ENCODE measurements around the gene IL37. TPM values are rescaled to one million over a fixed set of nuclear protein-coding genes. Genes with fewer than 3 reads are reported as not detected.

Gene IL37
- total and polyA plus RNA-seq, 7 donors = 1.3 TPM; not detected in 6

GRCh38 chr2:112923237-112923966 lies 12.4 kb downstream of the IL37 start:
- Histone ChIP-seq H3K36me3 (no peaks in the 10 kb centered on the region), H3K27ac (no peak overlapping the region), H3K27me3 (no peaks in the 10 kb centered on the region), H3K9me3 (no peaks in the 10 kb centered on the region), H3K4me3 (no peak overlapping the region), H3K4me1 (no peaks in the 10 kb centered on the region)
- WGBS, 2 donors = 90% methylated on average over 3 of the region's 3 CpGs
- no peak for TF ChIP-seq POLR2A (IDR thresholded peaks at IDR 0.05)
- no peak for TF ChIP-seq EP300 (IDR thresholded peaks at IDR 0.05)
- intact Hi-C loops (cut with DNase I) = no loop called here
- no peak for DNase-seq

GRCh38 chr2:112923967-112924338 lies 13.0 kb downstream of the IL37 start:
- no peaks in the 10 kb centered on the region for H3K4me1 ChIP-seq
- 90% methylated on average over 5 of the region's 5 CpGs for WGBS, 2 donors
- no peak overlapping the region for H3K27ac ChIP-seq
- H3K27me3 ChIP-seq = no peaks in the 10 kb centered on the region
- H3K9me3 ChIP-seq = no peaks in the 10 kb centered on the region
- no peaks in the 10 kb centered on the region for H3K36me3 ChIP-seq
- TF ChIP-seq EP300 (IDR thresholded peaks at IDR 0.05) (no peak), POLR2AphosphoS5 (IDR thresholded peaks at IDR 0.05) (no peak), POLR2A (IDR thresholded peaks at IDR 0.05) (no peak)
- TF ChIP-seq, protein P1, sequence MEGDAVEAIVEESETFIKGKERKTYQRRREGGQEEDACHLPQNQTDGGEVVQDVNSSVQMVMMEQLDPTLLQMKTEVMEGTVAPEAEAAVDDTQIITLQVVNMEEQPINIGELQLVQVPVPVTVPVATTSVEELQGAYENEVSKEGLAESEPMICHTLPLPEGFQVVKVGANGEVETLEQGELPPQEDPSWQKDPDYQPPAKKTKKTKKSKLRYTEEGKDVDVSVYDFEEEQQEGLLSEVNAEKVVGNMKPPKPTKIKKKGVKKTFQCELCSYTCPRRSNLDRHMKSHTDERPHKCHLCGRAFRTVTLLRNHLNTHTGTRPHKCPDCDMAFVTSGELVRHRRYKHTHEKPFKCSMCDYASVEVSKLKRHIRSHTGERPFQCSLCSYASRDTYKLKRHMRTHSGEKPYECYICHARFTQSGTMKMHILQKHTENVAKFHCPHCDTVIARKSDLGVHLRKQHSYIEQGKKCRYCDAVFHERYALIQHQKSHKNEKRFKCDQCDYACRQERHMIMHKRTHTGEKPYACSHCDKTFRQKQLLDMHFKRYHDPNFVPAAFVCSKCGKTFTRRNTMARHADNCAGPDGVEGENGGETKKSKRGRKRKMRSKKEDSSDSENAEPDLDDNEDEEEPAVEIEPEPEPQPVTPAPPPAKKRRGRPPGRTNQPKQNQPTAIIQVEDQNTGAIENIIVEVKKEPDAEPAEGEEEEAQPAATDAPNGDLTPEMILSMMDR (IDR thresholded peaks at IDR 0.05) = no peak
- DNase-seq = no peak
- no peak overlapping the region for H3K4me3 ChIP-seq
- intact Hi-C loops (cut with DNase I) = no loop called here

GRCh38 chr2:112924360-112924759 lies 13.4 kb downstream of the IL37 start:
- 7 to 22% methylated on average over 2 of the region's 2 CpGs for WGBS, 2 donors

DNA sequence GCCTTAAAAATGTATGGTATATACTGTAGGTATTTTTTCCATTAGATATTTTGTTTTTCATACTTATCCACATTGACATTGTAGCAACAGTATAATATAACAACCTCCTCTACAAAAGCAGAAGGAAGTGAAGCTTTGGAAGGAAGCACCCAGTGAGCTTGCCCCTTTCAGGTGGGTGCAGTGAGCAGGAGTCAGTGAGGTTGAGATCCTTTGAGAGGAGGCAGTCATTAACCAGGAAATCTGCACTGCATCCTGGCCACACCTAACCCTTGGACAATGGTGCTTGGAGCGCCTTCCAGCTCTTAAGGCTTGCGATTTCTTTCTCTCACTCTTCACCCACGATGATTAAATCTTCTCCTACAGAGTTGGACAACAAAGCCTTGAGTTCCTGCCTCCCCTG lies 13.9 kb downstream of the IL37 start:
- WGBS, 2 donors = 14 to 55% methylated on average over 3 of the region's 3 CpGs
- intact Hi-C loops (cut with DNase I) = no loop called here
- no peak overlapping the region for H3K4me3 ChIP-seq

More at GRCh38 chr2:112924360-112924759, 13.4 kb downstream of the IL37 start:
- intact Hi-C loops (cut with DNase I) = no loop called here
- Histone ChIP-seq H3K27ac (no peak overlapping the region), H3K27me3 (no peaks in the 10 kb centered on the region), H3K4me3 (no peak overlapping the region), H3K9me3 (no peaks in the 10 kb centered on the region), H3K36me3 (no peaks in the 10 kb centered on the region), H3K4me1 (no peaks in the 10 kb centered on the region)
- DNase-seq = no peak
- TF ChIP-seq EP300 (IDR thresholded peaks at IDR 0.05) (no peak), POLR2AphosphoS5 (IDR thresholded peaks at IDR 0.05) (no peak), POLR2A (IDR thresholded peaks at IDR 0.05) (no peak)
- TF ChIP-seq, protein P1 (IDR thresholded peaks at IDR 0.05) = no peak

DNA sequence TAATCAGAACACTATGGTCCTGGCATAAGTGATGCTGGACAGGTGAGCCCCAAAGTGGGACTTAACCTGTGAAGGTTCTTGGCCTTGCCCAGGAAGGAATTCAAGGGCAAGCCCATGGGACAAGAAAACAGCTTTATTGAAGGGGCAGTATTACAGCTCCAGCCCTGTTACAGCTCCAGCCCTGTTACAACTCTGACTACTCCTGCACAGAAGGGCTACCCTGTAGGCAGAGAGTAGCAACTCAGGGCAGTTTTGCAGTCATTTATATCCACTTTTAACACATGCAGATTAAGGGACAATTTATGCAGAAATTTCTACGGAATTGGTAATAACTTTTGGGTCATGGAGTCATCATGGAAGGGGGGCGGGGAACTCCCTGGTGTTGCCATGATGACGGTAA lies 15.7 kb downstream of the IL37 start:
- intact Hi-C loops (cut with DNase I) = no loop called here
- 91 to 94% methylated on average over 3 of the region's 3 CpGs for WGBS, 2 donors

More for the DNA sequence above, 13.9 kb downstream of the IL37 start:
- Histone ChIP-seq H3K4me1 (no peaks in the 10 kb centered on the region), H3K36me3 (no peaks in the 10 kb centered on the region), H3K27ac (no peak overlapping the region), H3K9me3 (no peaks in the 10 kb centered on the region), H3K27me3 (no peaks in the 10 kb centered on the region)
- TF ChIP-seq EP300 (IDR thresholded peaks at IDR 0.05) (no peak), POLR2AphosphoS5 (IDR thresholded peaks at IDR 0.05) (no peak), POLR2A (IDR thresholded peaks at IDR 0.05) (no peak)
- TF ChIP-seq, protein P1 (IDR thresholded peaks at IDR 0.05) = no peak
- DNase-seq = no peak

More for the DNA sequence above, 15.7 kb downstream of the IL37 start:
- Histone ChIP-seq H3K27me3 (no peaks in the 10 kb centered on the region), H3K27ac (no peak overlapping the region), H3K4me3 (no peak overlapping the region), H3K4me1 (no peaks in the 10 kb centered on the region), H3K36me3 (no peaks in the 10 kb centered on the region), H3K9me3 (no peaks in the 10 kb centered on the region)
- no peak for TF ChIP-seq EP300 (IDR thresholded peaks at IDR 0.05)
- TF ChIP-seq POLR2A (IDR thresholded peaks at IDR 0.05) = no peak
- TF ChIP-seq, protein P1 (IDR thresholded peaks at IDR 0.05) = no peak
- TF ChIP-seq POLR2AphosphoS5 (IDR thresholded peaks at IDR 0.05) = no peak
- no peak for DNase-seq
